Measurements from ENCODE around the gene PTGDR. TPM values are rescaled to one million over a fixed set of nuclear protein-coding genes. Genes with fewer than 3 reads are reported as not detected.

Gene PTGDR
- total RNA-seq, 1 donor from 2014 or later = 4.2 TPM

DNA sequence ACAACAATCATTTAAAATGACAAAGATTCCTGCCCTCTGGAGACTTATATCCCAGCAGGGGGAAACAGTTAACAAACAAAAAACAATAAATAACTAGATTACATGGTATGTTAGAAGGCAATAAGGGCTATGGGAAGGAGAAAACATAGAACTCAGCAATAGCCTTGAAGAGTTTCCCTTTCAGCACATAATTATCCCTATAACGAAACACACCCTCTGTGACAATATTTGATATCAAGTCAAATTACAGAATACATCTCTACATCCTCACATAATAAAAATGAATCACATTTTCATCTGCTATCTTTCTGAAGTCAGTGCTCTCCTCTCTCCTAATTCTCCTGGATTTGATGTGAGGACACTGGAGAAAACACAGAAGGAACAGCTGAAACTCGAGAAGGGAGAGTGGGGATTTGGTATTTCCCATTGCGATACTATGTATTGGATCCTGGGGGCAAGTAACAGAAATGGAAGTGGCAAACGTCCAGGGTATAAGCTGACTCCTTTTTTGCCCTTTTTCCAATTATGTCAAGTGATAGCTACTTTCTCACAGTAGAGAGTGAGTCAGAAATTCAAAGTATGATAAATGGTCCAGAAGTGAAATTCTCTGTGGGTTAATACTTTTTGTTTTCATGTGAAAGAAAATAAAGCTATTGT lies 36.9 kb downstream of the PTGDR start:
- no peak for ATAC-seq
- no peak for DNase-seq (ENCODE audit: low spot score)
- intact Hi-C loops (cut with DNase I) = no loop called here

GRCh38 chr14:52305014-52305413 lies 37.5 kb downstream of the PTGDR start:
- intact Hi-C loops (cut with DNase I) = no loop called here
- ATAC-seq = no peak
- no peak for DNase-seq (ENCODE audit: low spot score)

DNA sequence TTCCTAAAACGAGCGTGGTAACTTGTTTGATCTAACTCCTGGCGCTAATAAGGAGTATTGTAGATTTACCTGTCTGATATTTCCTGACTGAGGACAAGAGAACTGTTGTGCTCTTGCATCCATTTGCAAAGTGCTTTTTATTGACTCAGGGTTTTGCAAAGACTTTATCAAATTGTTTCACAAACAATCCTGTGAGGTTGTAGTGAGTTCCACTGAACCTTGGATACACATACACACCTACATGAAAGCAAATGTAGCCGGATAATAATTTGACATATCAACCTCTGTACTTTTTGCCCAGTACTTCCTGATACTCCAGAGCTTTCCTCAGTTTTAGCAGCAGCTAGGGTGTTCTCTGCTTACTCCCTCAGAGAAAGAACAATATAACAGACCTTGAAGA lies 39.9 kb downstream of the PTGDR start:
- ATAC-seq (no peak), DNase-seq (ENCODE audit: low spot score) (no peak)
- intact Hi-C loops (cut with DNase I) = no loop called here

- ATAC-seq = no peak
- no peak for DNase-seq (ENCODE audit: low spot score)
- intact Hi-C loops (cut with DNase I) = no loop called here
Observed at GRCh38 chr14:52307905-52308304, 40.4 kb downstream of the PTGDR start.

DNA sequence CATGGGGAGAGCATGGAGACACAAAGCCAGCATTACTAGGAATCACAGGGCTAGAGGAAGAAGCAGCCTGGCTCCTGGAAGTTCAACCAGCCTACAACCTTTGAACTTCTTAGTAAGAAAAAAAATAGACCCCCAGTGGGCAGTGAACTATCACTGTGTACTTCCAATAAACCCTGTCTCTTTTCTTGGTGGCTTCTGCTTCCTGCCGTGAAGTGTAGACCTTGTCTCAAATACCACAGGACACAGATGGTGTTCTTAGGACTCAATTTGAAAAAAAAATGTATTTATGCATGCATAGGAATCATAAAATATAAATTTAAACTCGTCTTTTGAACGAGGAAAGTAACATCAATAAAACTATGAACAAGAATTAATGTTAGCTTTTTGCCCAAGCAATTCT lies 43.0 kb downstream of the PTGDR start:
- DNase-seq (ENCODE audit: low spot score) (no peak), ATAC-seq (no peak)
- intact Hi-C loops (cut with DNase I) = no loop called here

DNA sequence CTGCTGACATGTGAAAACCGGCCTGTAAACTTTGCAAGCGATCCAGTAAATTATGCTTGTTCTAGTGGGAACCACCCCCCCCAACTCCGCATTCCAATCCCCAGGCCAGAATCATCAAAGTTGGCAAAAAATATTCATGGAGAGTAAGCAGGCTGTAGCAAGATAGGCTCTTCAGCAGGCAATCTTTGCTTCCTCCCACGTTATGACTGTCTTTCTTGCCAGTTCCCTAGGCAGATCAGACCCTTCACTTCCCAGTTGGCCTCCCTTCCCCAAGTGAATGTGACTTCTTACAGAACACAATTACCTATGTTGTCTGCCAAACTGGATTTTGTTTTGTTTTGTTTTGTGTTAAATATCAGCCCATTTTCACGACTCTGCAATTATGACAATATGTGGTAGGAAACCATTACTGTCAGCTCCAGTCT lies 45.4 kb downstream of the PTGDR start:
- DNase-seq (ENCODE audit: low spot score) (no peak), ATAC-seq (no peak)
- intact Hi-C loops (cut with DNase I) = no loop called here

GRCh38 chr14:52313462-52313861 lies 46.0 kb downstream of the PTGDR start:
- ATAC-seq (no peak), DNase-seq (ENCODE audit: low spot score) (no peak)
- intact Hi-C loops (cut with DNase I) = no loop called here

GRCh38 chr14:52313903-52314594 lies 46.6 kb downstream of the PTGDR start, which contains the start of gene PTGER2:
Gene PTGER2, plus strand, starts transcription at chr14:52314312. Its CDS starts 237 bp downstream, at chr14:52314549.
- DNase-seq (ENCODE audit: low spot score) (peak; percentile 87), ATAC-seq (peak; percentile 89)
- intact Hi-C loops (cut with DNase I) = no loop called here

DNA sequence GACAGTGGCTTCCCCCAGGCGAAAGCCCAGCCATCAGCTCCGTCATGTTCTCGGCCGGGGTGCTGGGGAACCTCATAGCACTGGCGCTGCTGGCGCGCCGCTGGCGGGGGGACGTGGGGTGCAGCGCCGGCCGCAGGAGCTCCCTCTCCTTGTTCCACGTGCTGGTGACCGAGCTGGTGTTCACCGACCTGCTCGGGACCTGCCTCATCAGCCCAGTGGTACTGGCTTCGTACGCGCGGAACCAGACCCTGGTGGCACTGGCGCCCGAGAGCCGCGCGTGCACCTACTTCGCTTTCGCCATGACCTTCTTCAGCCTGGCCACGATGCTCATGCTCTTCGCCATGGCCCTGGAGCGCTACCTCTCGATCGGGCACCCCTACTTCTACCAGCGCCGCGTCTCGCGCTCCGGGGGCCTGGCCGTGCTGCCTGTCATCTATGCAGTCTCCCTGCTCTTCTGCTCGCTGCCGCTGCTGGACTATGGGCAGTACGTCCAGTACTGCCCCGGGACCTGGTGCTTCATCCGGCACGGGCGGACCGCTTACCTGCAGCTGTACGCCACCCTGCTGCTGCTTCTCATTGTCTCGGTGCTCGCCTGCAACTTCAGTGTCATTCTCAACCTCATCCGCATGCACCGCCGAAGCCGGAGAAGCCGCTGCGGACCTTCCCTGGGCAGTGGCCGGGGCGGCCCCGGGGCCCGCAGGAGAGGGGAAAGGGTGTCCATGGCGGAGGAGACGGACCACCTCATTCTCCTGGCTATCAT lies 47.3 kb downstream of the PTGDR start:
- intact Hi-C loops (cut with DNase I) = no loop called here
- peak; percentile 40 for ATAC-seq
- DNase-seq (ENCODE audit: low spot score) = no peak

DNA sequence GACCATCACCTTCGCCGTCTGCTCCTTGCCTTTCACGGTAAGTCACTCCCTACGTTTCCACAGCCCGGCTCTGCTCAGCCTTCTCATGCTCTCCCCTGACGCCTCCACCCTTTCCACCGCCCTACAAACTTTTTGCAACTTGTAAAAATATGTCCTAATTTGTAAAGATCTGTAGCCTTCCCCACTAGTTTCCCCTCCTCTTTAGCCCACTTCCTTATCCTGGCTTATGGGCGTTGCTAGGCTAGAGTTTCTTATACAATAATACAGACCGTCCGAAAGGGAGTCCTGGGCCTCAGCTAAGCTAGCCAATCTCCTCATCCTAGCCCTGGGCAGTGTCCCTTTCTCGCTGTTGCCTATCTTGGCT lies 47.8 kb downstream of the PTGDR start:
- ATAC-seq = peak; percentile 18

DNA sequence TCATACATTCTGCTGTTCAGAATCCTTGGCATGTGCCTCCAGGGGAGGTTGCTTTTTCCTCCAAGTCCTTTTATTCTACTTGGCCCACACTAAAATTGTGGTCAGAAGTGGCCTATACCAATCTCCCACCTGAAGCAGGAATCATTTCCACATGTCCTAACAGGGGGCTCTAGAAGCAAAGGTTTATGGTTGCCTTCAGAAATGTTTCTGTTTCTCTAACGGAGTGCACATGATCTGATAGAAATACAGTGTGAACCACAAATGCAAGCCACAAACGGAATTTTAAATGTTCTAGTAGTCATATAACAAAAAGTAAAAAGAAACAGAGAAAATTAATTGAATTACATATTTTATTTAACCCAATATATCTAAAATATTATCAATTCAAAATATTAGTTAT lies 50.6 kb downstream of the PTGDR start:
- ATAC-seq (no peak), DNase-seq (ENCODE audit: low spot score) (no peak)
- intact Hi-C loops (cut with DNase I) = no loop called here

More for the DNA sequence above, 47.8 kb downstream of the PTGDR start:
- intact Hi-C loops (cut with DNase I) = no loop called here
- DNase-seq (ENCODE audit: low spot score) = no peak

GRCh38 chr14:52318826-52319645 lies 51.5 kb downstream of the PTGDR start:
- intact Hi-C loops (cut with DNase I) = no loop called here
- ATAC-seq = no peak
- DNase-seq (ENCODE audit: low spot score) = no peak

- intact Hi-C loops (cut with DNase I) = no loop called here
- ATAC-seq (no peak), DNase-seq (ENCODE audit: low spot score) (no peak)
Observed at GRCh38 chr14:52319919-52320318, 52.4 kb downstream of the PTGDR start.

DNA sequence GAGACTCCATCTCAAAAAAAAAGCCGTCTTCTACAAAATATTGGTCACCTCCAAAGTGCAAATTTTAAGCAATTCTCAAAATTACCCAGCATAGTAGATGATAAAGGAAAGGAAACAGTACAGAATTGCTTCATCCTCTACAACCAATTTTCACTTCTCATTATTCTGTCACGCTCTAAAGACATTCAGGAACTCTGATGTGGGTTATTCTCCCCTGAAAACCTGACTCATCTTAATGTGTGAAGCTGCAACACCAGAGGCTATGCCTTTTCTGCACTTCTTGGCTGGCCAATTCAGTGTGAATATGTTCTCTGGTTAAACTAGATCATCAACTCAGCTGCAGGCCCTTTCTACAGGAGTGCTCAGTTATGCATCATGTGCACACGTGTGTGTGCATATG lies 57.6 kb downstream of the PTGDR start:
- intact Hi-C loops (cut with DNase I) = no loop called here
- DNase-seq (ENCODE audit: low spot score) (no peak), ATAC-seq (peak; percentile 86)

- DNase-seq (ENCODE audit: low spot score) (no peak), ATAC-seq (peak; percentile 75)
- intact Hi-C loops (cut with DNase I) = no loop called here
Observed at GRCh38 chr14:52325630-52326029, 58.1 kb downstream of the PTGDR start.
